Measurements from ENCODE around the gene ABL2. TPM values are rescaled to one million over a fixed set of nuclear protein-coding genes. Genes with fewer than 3 reads are reported as not detected.

Gene ABL2
- total and polyA plus RNA-seq, 2 donors (not counting 3 experiments of a cell fraction or from before 2014, with no cell fraction given), result 41.8 to 158 TPM

DNA sequence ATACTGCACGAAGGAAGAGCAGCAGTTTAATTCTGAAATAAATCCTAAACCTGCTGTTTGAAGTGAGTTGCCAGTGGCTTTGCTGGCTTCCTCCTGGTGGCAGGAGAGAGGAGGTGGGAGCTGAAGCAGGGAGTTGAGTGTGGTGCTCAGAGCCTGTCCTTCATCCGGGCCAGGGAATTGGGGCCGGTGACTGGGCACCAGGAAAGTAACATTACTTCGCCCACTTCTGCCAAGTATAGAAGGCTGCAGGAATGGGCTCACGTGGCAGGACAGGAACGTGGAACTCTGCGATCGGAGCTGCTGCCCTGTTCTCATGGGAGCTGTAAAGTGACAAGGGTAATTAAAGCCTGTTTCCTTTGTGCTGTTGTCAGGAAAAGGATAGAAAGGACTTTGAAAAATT lies 139.0 kb downstream of the ABL2 start:
- no peaks in the 10 kb centered on the region for H3K79me2 ChIP-seq (ENCODE audit: control insufficient read depth, insufficient read depth, low read length)
- no peaks in the 10 kb centered on the region for H3K27me3 ChIP-seq (ENCODE audit: control insufficient read depth in 2 of 2, insufficient read depth in 2 of 2, low read length in 2 of 2)
- TF ChIP-seq, protein P1, sequence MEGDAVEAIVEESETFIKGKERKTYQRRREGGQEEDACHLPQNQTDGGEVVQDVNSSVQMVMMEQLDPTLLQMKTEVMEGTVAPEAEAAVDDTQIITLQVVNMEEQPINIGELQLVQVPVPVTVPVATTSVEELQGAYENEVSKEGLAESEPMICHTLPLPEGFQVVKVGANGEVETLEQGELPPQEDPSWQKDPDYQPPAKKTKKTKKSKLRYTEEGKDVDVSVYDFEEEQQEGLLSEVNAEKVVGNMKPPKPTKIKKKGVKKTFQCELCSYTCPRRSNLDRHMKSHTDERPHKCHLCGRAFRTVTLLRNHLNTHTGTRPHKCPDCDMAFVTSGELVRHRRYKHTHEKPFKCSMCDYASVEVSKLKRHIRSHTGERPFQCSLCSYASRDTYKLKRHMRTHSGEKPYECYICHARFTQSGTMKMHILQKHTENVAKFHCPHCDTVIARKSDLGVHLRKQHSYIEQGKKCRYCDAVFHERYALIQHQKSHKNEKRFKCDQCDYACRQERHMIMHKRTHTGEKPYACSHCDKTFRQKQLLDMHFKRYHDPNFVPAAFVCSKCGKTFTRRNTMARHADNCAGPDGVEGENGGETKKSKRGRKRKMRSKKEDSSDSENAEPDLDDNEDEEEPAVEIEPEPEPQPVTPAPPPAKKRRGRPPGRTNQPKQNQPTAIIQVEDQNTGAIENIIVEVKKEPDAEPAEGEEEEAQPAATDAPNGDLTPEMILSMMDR (IDR thresholded peaks at IDR 0.05; ENCODE audit: extremely low read depth in 1 of 2, insufficient read depth in 1 of 2, low read depth in 1 of 2, low read length in 2 of 2), result no peak
- TF ChIP-seq JUN (IDR thresholded peaks at IDR 0.05; ENCODE audit: borderline replicate concordance, insufficient read depth, insufficient read length, low read depth) (no peak), POLR2A (IDR thresholded peaks at IDR 0.05; ENCODE audit: low read depth, low read length) (no peak)
- no peak for DNase-seq (ENCODE audit: low read depth, low spot score)
- ChIA-PET POLR2A (no interaction called here), CTCF (interaction anchor here (0.8 kb wide), 2 partner anchors 12 to 120 kb away, joined by 3 to 4 read pairs; no protein-coding TSS in a partner anchor)
- peaks cover 6% of the 10 kb centered on the region for H3K4me1 ChIP-seq (ENCODE audit: control insufficient read depth, extremely low read depth, insufficient read depth, low read length)
- no peaks in the 10 kb centered on the region for H3K9me3 ChIP-seq (replicated peaks; ENCODE audit: control insufficient read depth, insufficient read depth, low read length)
- dilution Hi-C loops (cut with MboI; ENCODE audit: extremely low pct_ligation_motif_present, low sequenced_read_pairs) (no loop called here), intact Hi-C loops (cut with micrococcal nuclease) (no loop called here)
- H4K20me1 ChIP-seq (replicated peaks; ENCODE audit: control insufficient read depth, extremely low read depth, insufficient read depth, low read length), result no peaks in the 10 kb centered on the region
- FAIRE-seq, result peak; percentile 67
- no TSS peak for BruUV-seq (replicated peaks)
- H3K4me3 ChIP-seq (replicated peaks in 1 of 3; ENCODE audit: insufficient read depth in 1 of 3, low read depth in 1 of 3, low read length in 3 of 3), result no peak overlapping the region
- H3K27ac ChIP-seq (ENCODE audit: insufficient read depth, low read depth, low read length), result no peak overlapping the region
- H2AFZ ChIP-seq (ENCODE audit: low read depth, low read length), result no peak overlapping the region
- H3K4me2 ChIP-seq (ENCODE audit: insufficient read depth, low read length), result no peak overlapping the region
- no peaks in the 10 kb centered on the region for H3K9me1 ChIP-seq (replicated peaks; ENCODE audit: control insufficient read depth, extremely low read depth, insufficient read depth, low read length)
- H3K36me3 ChIP-seq (ENCODE audit: control insufficient read depth in 2 of 2, extremely low read depth in 1 of 2, insufficient read depth in 2 of 2, low read length in 2 of 2), result peaks cover 36 to 42% of the 10 kb centered on the region in 2 experiments
- no peak overlapping the region for H3K9ac ChIP-seq (replicated peaks; ENCODE audit: extremely low read depth, insufficient read depth, low read length)

DNA sequence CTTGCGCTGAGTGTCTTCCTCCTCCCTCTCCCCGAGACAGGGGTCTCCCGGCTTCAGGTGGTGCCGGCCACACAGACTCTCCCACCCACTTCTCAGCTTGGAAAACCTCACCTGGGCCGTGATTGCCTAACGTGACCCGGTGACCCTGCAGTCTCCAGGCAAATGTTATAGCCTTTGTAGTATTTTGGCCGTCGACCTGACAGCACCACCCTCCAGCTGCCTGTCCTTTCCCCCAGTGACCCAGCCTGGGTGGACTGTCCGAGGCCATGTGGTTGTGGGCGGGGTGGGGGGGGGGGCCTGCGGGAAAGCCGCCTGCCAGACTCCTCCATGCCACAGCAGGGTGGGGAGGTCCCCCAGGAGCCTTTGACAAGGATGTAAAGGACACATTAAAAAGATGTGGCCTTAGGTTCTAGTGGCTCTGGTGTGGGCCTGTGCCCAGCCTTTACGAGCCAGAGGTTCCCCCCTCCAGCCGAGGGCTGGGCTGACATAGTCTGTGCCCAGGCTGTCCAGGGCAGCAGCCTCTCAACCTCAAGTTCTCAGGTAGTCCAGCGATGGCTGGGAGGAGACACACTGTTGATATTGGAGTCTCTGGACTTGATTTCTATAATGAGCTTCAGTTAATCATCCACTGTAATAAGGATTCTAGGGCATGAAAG lies 139.5 kb downstream of the ABL2 start:
- ChIA-PET POLR2A (no interaction called here), CTCF (interaction anchor here (0.8 kb wide), 1 partner anchor 11 kb away, joined by 4 read pairs; no protein-coding TSS in a partner anchor)
- DNase-seq (ENCODE audit: low read depth, low spot score) (no peak), FAIRE-seq (no peak)
- Histone ChIP-seq H3K36me3 (ENCODE audit: control insufficient read depth in 2 of 2, extremely low read depth in 1 of 2, insufficient read depth in 2 of 2, low read length in 2 of 2) (peaks cover 31 to 37% of the 10 kb centered on the region in 2 experiments), H3K9me3 (replicated peaks; ENCODE audit: control insufficient read depth, insufficient read depth, low read length) (no peaks in the 10 kb centered on the region), H3K4me1 (ENCODE audit: control insufficient read depth, extremely low read depth, insufficient read depth, low read length) (peaks cover 6% of the 10 kb centered on the region), H3K4me2 (ENCODE audit: insufficient read depth, low read length) (no peak overlapping the region), H4K20me1 (replicated peaks; ENCODE audit: control insufficient read depth, extremely low read depth, insufficient read depth, low read length) (no peaks in the 10 kb centered on the region), H3K4me3 (replicated peaks in 1 of 3; ENCODE audit: insufficient read depth in 1 of 3, low read depth in 1 of 3, low read length in 3 of 3) (no peak overlapping the region), H2AFZ (ENCODE audit: low read depth, low read length) (no peak overlapping the region), H3K9me1 (replicated peaks; ENCODE audit: control insufficient read depth, extremely low read depth, insufficient read depth, low read length) (no peaks in the 10 kb centered on the region), H3K79me2 (ENCODE audit: control insufficient read depth, insufficient read depth, low read length) (no peaks in the 10 kb centered on the region), H3K9ac (replicated peaks; ENCODE audit: extremely low read depth, insufficient read depth, low read length) (no peak overlapping the region), H3K27me3 (ENCODE audit: control insufficient read depth in 2 of 2, insufficient read depth in 2 of 2, low read length in 2 of 2) (no peaks in the 10 kb centered on the region), H3K27ac (ENCODE audit: insufficient read depth, low read depth, low read length) (no peak overlapping the region)
- intact Hi-C loops (cut with micrococcal nuclease) (no loop called here), dilution Hi-C loops (cut with MboI; ENCODE audit: extremely low pct_ligation_motif_present, low sequenced_read_pairs) (no loop called here)
- TF ChIP-seq, protein P2, sequence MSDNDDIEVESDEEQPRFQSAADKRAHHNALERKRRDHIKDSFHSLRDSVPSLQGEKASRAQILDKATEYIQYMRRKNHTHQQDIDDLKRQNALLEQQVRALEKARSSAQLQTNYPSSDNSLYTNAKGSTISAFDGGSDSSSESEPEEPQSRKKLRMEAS (IDR thresholded peaks at IDR 0.05; ENCODE audit: insufficient read depth, insufficient read length), result no peak
- TF ChIP-seq POLR2AphosphoS5 (IDR thresholded peaks at IDR 0.05; ENCODE audit: insufficient read depth, low read depth, low read length) (no peak), POLR2A (IDR thresholded peaks at IDR 0.05; ENCODE audit: low read depth, low read length) (no peak), FOS (IDR thresholded peaks at IDR 0.05; ENCODE audit: borderline replicate concordance, insufficient read depth, low read length) (no peak), GATA2 (IDR thresholded peaks at IDR 0.05; ENCODE audit: insufficient read depth, insufficient read length, low read depth, low read length) (no peak), EZH2 (IDR thresholded peaks at IDR 0.05; ENCODE audit: borderline replicate concordance, low read depth, low read length, severe bottlenecking) (no peak), JUN (IDR thresholded peaks at IDR 0.05; ENCODE audit: borderline replicate concordance, insufficient read depth, insufficient read length, low read depth) (no peak), MYC (IDR thresholded peaks at IDR 0.05; ENCODE audit: low read depth, low read length) (no peak)
- TF ChIP-seq, protein P1 (IDR thresholded peaks at IDR 0.05; ENCODE audit: extremely low read depth in 1 of 2, insufficient read depth in 1 of 2, low read depth in 1 of 2, low read length in 2 of 2), result no peak
- no TSS peak for BruUV-seq (replicated peaks)

Measured in endothelial cell of umbilical vein (primary cell).